Stimulated activated effector memory CD8-positive, alpha-beta T cell treated with anti-CD3 and anti-CD28 coated beads, Interleukin-12 subunit alpha, Interleukin-12 subunit beta, amount 100 ng/mL, for 72 hours (primary cell): ENCODE results near the gene LDB3.

Experiments used
- ATAC-seq: fragments of 150-1000 bp; cut with Tn5 transposase; 2 replicates; pipeline ENCODE4 v1.10.0; 2021
- DNase-seq, 2 donors: peaks; one replicate each; pipeline ENCODE4 v3.0.0; 2021 to 2022; ENCODE audit warnings: low spot score in 2 of 2
- H3K27ac Mint-ChIP-seq: one replicate; pipeline ENCODE4 v1.8.0; 2022; ENCODE audit warnings: mild to moderate bottlenecking, mixed read lengths
- H3K36me3 Mint-ChIP-seq: one replicate; pipeline ENCODE4 v1.8.0; 2022; ENCODE audit warnings: mild to moderate bottlenecking, mixed read lengths
- H3K4me1 Mint-ChIP-seq: one replicate; pipeline ENCODE4 v1.8.0; 2022; ENCODE audit warnings: mixed read lengths
- H3K4me3 Mint-ChIP-seq: one replicate; pipeline ENCODE4 v1.8.0; 2022; ENCODE audit warnings: mild to moderate bottlenecking, mixed read lengths
- H3K9me3 Mint-ChIP-seq: one replicate; pipeline ENCODE4 v1.8.0; 2022; ENCODE audit warnings: mixed read lengths

LDB3 gene

GRCh38 chr10:86785037-86785436, 116.7 kb downstream of the LDB3 start:
- Mint-ChIP-seq H3K36me3 (no peaks in the 10 kb centered on the region), H3K4me1 (peaks cover 18% of the 10 kb centered on the region), H3K4me3 (no peak overlapping the region), H3K27ac (no peak overlapping the region), H3K9me3 (peaks cover 5% of the 10 kb centered on the region)
- no peak for ATAC-seq
- no peak for DNase-seq
